Fibroblast of villous mesenchyme (primary cell): Measurements from ENCODE around the gene MATN4. TPM values are rescaled to one million over a fixed set of nuclear protein-coding genes. Genes with fewer than 3 reads are reported as not detected.

Experiments used
- DNase-seq: peaks from one replicate; pipeline ENCODE4 v3.0.0-alpha.2; 2010; ENCODE audit warnings: low read depth
- H3K4me3 ChIP-seq: 2 replicates; pipeline ENCODE4 v1.5.1; 2011; ENCODE audit warnings: low read depth, mild to moderate bottlenecking, low read length
- total RNA-seq: library from RNA; depleted of rRNA; stranded (reverse); fragments of >200 nt; gene quantifications from 2 replicates; pipeline ENCODE4 v1.2.3, GENCODE V29; 2012
- TF ChIP-seq, protein P1 (sequence below): IDR thresholded peaks from 2 replicates; pipeline ENCODE4 v1.5.1; 2012; ENCODE audit warnings: low read depth, mild to moderate bottlenecking, low read length; ENCODE audit not compliant: insufficient read depth

Gene MATN4
- total RNA-seq, 1 donor = not detected

DNA sequence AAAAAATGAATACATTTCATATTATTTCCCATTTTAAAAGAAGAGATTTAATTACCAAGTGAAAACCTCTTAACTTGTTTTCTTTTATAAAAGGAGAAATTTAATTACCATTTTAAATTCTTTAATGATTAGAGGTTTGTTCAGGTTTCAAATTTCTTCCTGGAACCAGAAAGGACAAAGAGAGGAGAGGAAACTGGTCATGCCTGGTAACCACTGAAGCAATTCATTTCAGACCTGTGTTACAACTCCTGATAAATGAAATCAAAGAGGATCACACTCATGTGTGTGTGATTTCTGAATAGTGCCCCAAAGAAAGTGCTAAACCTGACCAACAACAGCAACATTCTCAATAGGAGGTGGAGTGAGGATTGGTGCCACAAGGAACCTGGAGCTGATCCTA is 41.1 kb downstream of the MATN4 start:
- TF ChIP-seq, protein P1, sequence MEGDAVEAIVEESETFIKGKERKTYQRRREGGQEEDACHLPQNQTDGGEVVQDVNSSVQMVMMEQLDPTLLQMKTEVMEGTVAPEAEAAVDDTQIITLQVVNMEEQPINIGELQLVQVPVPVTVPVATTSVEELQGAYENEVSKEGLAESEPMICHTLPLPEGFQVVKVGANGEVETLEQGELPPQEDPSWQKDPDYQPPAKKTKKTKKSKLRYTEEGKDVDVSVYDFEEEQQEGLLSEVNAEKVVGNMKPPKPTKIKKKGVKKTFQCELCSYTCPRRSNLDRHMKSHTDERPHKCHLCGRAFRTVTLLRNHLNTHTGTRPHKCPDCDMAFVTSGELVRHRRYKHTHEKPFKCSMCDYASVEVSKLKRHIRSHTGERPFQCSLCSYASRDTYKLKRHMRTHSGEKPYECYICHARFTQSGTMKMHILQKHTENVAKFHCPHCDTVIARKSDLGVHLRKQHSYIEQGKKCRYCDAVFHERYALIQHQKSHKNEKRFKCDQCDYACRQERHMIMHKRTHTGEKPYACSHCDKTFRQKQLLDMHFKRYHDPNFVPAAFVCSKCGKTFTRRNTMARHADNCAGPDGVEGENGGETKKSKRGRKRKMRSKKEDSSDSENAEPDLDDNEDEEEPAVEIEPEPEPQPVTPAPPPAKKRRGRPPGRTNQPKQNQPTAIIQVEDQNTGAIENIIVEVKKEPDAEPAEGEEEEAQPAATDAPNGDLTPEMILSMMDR = no peak
- no peak overlapping the region for H3K4me3 ChIP-seq
- DNase-seq = no peak

- no peak for DNase-seq
- TF ChIP-seq, protein P1 = no peak
- no peak overlapping the region for H3K4me3 ChIP-seq
These were observed 44.4 kb downstream of the MATN4 start for GRCh38 chr20:45263556-45264266.

- TF ChIP-seq, protein P1 = no peak
- no peak for DNase-seq
- no peak overlapping the region for H3K4me3 ChIP-seq
These were observed 49.4 kb downstream of the MATN4 start for GRCh38 chr20:45258664-45259063.

DNA sequence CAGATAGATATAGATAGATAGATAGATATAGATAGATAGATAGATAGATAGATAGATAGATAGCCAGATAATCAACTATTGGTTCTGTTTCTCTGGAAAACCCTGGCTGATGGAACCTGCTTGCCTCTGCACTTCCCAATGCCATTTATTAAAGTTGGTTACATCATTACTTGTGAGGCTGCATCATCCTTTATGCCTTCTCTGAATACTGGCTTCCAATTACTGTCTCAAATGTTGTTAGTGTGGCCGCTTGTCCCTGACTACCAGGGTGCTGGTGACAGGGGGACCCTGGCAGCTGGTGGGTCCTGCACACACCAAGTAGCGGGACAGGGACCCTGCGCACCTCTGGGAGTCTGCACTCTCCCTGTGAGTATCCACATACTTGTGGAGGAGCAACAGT is 49.8 kb downstream of the MATN4 start:
- TF ChIP-seq, protein P1 = no peak
- no peak for DNase-seq
- no peak overlapping the region for H3K4me3 ChIP-seq

DNA sequence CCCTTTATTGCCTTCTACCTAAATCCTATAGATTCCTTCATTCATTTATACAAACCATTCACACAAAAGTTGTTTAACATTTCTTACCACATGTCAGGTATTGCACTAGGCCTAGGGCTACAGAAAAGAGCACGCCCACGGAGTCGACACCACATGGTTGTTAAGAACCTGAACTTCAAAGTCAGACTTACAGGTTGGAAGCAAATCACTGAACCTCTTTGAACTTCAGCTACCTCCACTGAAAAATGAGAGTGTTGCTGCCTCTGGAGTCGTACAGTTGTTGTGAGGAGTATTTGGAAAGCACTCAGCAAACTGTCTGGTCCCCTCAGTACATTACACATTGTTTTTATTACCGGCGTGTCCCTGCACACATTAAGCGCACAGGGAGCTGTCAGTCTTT is 50.4 kb downstream of the MATN4 start:
- DNase-seq = no peak
- no peak overlapping the region for H3K4me3 ChIP-seq
- TF ChIP-seq, protein P1 = no peak

- no peak for DNase-seq
- no peak overlapping the region for H3K4me3 ChIP-seq
- TF ChIP-seq, protein P1 = no peak
These were observed 50.9 kb downstream of the MATN4 start for GRCh38 chr20:45257161-45257560.
